HG02981 (cell line): Measurements from ENCODE around the gene TBC1D22A.

Source experiments
- ATAC-seq: cut with Tn5 transposase; IDR thresholded peaks from one replicate; pipeline ENCODE4 v1.9.1; 2021; ENCODE audit warnings: mild to moderate bottlenecking, moderate library complexity; ENCODE audit not compliant: unreplicated experiment

Gene TBC1D22A

DNA sequence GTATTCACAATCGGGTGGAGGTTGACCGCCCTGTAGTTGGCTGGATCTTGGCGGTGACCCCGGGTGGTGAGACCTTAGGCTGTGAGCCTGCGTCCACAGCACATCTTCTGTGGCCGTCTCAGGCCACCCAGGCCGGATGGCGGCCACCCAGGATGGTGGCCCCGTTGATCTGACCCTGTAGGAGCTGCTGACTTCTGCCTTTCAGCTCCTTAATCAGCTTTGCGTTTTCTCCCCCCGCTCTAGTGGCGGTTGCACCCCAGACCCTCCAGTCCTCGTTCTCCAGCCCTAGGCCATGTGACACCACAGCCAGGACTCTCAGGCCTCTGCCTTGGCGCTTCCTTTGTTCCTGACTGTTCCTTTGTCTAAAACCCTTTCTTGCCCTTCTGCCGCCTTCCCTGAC, 244.0 kb downstream of the TBC1D22A start:
- ATAC-seq: no peak

DNA sequence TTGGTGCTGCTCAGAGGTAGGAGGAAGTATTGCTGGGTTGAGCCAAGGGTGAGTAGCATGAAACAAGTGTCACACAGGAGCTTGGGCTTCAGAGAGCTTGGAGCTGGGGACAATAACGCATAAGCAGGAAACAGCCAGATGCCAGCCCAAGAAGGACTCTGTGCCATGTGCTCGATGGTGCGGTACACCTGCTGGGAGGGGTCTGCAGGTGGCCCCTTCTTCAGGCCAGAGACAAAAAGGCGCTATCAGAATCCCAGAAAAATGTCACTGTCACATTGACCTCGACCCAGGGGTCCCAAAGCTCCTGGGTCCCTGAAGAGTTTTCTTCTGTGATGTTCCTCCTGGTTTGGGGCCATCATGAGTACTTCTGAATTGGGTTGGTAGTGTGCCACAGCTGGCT, 244.4 kb downstream of the TBC1D22A start:
- no peak for ATAC-seq

DNA sequence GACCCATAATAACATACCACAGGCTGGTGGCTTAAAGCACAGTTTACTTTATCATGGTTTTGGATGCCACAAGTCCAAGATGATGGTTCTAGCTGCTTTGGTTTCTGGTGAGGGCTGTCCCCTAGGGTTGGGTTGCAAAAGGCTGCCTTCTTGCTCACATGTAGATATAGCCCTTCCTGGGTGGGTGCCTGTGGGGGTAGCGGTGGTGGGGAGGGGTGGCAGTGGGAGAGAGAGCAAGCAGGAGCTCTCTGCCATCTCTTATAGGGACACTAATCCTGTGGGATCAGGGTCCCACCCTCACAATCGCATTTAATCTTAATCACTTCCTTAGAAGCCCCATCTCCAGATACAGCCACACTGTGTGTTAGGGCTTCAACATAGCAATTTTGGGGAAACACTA, 245.0 kb downstream of the TBC1D22A start:
- no peak for ATAC-seq

DNA sequence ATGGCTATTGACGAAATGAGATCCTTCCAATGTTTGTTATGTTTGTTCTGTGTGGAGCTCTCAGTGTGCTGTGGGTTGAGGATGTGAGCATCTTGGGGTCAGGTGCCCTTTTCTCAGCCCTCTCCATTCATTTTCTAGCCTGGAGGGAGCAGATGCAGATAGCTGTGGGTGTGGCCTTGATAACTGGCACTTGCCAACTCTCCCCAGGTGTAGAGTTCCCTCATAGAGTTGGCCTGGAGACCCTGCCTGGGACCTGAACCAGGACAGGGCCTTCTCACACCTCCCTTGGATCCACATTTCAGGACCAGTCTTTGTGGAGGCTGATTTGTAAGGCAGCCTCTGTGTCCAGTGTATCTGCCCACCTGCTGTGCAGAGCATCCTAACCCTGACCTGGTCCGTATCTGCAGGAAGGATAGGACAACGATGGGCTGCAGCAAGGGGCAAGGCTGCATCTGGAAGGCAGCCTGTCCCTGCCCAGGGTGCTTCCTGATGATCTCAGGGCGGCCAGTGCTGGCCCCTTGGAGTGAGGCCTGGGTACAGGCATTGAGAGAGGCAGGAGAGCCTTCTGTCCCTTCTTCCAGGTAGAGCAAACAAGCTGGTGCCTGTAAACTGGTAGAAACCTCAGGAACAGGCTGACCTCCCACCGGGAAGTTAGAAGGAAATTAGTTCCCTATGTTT, 245.9 kb downstream of the TBC1D22A start:
- ATAC-seq: no peak

DNA sequence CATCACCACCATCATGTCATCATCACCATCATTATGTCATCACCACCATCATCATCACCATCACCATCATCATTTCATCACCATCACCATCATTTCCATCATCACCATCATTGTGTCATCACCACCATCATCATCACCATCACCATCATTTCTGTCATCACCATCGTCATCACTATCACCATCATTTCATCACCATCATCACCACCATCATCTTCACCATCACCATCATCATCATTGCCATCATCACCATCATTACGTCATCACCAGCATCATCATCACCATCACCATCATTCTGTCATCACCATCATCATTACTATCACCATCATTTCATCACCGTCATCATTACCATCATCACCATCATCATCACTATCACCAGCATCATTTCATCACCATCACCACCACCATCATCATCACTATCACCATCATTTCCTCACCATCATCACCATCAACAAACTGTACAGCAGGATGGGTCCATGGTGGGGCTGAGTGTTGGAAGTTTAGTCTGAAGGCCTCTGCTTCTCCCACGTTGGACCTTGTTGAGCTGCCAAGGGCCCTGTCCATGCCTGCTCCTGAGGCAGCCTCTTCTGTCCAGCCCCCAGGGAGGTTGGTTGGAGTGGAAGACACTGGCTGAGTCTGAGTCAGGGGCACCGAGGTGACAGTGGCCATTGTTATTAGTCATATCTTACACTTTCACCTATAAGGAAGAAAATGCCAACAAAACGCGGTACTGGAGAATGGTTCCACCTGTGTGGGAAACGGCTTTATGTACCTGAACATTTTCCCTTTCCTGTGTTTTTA, 247.1 kb downstream of the TBC1D22A start:
- ATAC-seq: no peak

DNA sequence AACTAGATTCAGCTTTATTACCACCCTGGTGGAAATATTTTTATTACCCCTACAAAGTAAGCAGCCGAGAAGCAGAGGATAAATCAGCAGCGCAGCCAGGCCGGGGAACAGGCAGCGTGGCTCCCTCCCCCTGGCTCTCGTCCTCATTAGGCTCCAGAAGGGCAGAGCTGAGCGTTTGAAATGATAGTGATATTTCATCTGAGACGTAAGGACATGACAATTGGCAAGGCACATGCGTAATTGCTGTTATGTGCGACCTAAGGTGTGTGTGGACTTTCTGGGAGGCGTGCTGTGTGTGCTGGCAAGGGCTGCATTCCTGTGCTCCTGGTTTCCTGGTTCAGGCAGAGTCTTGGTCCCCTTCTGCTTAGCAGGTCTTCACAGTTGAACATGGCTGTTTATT, 247.8 kb downstream of the TBC1D22A start:
- no peak for ATAC-seq

DNA sequence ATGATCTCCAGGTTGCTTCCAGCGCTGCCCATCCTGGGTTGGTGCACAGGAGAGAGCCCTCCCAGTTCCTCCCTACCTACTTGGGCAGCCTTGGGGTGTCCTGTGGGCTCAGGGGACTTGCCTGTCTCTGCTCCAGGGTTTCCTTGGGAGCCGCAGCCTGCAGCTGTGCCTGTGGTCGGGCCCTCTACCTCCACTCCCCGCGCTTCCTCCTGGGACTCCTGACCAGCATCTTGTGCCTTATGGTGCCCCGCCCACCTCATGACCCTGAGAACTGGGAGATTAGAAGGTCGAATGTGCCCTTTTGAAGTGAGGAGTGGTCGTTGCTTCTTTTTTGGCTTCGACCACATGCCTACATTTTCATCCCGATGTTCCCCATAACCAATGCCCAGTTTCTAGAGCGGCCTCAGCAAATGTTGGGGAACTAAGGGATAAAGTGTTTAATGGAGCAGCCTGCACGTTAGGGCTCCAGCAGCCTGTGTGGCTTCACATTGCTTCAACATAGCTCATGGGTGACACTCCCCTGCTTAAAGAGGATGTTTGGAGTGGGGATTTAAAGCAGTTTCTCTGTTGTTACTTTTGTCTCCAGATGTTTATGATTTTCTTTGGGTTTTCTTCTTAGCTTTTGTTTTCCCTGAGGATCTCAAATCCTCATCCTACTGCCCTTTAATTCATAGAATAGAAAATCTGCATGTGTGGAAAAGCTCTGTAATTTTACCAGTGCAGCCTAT, 248.8 kb downstream of the TBC1D22A start:
- no peak for ATAC-seq

DNA sequence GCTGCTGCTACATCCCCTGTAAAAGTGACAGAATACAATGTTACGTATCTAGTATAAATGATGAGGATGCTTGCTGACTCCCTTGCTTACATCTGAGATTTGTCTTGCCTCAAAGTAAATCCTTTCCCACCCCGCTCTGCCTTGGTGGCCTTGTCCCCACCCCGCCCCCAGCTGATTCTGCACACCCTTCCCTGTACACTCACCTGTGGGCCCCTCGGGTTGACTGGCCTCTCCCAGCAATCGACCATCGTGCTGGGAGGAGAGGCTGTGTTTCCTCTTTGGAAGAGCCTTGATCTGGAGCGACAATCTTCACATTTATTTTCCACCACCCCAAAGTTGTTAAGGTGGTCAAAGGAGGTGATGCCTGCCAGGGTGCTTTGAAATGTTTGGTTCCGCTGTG, 249.4 kb downstream of the TBC1D22A start:
- no peak for ATAC-seq

DNA sequence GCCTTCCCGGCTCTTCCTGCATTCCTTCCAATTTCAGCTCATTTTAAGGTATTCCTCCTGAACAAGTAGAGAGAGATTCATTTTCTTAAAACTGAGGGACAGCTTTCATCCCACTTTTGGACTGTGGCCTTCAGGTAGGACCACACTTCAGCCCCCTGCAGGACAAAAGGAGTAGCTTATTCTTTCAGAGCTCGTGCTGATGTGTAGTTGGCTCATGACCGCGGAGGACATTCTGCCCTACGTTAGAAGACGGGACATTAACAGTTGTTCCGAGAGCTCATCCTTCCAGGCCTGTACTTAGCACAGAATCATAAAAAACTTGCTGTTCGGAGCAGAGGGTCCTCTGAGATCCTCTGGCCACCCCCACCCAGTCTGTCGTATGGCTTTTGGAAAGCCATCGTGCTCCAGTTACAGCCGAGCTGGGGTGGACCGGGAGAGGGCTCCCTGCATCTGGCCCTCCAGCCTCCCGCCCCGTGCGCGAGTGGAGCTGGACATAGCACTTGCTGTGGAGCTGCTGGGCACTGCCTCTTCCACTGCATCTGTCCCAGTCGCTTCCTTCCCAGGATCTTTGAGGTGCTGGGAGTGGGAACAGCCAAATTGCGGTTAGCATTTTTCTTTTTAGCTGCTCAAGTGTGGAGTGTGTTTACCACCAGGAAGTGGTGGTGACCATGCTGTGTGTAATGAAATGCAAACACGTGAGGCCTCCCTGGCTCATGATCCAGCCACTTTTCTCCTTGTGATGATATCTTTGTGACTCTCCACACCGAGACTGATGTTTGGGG, 250.3 kb downstream of the TBC1D22A start:
- no peak for ATAC-seq

DNA sequence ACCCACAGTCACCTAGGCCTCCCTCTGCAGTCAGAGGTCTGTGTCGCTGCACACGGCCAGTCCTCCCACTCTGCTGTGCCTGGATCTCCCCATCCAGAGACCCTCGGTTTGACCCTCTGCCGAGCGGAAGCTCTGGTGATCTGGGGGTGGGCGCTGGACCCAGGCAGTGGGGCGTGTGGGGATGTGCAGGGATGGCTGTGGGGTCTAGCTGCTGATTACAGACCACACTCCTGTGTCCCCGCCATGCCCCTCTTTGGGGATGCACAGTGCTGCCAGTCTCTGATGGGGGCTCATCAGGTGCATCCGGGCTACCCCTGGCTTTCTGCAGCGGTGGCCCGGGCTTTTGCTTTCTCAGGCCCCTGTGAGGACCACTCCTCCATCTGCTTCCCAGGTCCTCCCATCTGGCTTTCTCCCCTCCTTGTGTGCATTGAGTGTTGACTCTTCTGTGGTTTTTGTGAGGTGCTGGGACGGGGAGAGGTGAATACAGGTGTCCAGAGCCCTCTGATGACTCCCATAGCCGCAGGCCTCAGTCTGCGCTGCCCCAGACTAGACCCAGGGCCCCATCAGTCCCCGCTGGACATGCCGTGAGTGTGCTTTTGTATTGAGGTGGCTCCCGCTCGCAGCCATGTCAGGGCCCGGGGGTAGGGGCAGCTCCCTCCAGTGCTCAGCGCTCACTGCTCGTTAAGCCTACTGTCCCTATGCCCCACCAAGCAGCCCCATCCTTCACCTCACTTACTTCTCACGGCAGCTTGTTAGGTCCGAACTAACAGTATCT, 251.6 kb downstream of the TBC1D22A start:
- no peak for ATAC-seq

DNA sequence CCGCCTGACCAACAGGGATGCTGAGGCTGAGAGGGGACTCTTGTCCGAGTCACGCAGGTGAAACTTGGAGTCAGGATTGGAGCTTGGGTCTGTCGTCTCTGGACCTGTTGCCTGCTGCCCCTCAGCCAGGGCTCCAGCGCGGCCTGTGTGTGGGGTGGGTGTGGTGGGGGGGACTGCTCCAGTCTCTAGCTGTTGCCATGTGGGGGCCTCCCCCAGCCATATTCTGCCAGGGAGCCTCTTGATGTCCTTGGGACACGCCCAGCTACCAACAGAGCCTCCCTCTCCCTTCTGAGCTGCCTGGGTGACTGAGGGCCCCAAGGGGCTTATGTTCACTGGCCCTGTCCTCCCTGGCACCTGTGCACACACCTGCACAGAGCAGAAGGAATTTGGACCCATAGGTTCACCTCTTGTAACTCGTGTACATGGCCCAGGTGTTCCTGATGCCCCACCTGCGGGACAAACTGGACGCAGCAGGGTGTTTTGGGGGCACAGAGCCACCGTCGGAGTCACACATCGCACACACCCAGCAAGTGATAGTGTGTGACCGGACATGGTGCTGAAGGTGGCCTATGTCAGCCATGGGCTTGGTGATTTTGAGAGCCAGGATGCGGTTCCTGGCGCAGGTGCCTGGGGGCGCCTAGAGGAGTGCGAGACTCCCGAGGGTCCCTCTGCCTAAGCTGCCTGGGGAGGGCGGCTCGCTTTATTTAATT, 252.3 kb downstream of the TBC1D22A start:
- no peak for ATAC-seq

DNA sequence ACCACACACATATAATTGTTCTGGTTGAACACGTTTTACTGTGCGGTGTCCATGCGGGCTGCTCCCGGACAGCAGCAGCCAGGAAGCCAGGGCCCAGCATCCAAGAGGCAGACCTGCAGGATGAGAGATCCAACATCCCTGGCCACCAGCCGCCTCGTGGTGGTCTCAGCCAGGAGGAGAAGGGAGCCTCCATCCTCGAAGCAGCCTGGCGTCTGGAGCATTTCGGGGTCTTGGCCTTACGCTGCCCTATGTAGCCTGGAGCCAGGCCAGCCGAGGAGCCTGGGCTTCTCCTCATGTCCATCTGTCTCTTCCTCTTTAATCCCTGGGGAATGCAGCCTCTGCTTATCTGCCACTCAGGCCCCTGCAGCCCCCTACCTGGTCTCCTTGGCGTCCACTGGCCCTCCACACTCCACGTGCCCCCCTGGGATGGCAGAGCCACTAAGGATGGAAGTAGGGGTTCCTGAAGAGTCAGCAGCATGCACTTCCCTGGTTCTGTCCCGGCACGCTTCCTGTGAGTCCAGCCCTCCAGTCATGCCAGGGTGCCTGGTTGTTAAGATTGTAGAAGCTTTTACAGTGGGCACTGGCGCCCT, 253.2 kb downstream of the TBC1D22A start:
- no peak for ATAC-seq

DNA sequence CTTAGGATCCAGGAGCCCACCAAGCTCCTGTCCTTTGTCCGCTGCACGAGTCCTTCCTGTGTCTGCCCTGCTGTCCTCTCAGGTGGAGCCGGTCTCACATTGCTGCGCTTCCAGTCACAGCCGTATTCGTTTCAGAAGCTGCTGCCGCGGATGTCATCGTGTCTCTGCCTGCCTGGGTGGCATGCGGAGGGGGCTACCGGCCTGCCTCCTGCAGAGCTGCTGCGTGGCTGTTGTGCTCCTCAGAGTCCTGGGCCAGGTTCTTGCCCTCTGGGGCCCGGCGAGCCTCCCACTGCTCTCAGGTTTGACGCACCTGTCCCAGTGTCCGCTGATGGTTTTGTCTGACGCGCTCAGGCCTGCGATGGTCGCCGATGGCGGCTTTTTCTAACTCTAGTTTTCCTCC, 254.2 kb downstream of the TBC1D22A start:
- ATAC-seq: no peak

DNA sequence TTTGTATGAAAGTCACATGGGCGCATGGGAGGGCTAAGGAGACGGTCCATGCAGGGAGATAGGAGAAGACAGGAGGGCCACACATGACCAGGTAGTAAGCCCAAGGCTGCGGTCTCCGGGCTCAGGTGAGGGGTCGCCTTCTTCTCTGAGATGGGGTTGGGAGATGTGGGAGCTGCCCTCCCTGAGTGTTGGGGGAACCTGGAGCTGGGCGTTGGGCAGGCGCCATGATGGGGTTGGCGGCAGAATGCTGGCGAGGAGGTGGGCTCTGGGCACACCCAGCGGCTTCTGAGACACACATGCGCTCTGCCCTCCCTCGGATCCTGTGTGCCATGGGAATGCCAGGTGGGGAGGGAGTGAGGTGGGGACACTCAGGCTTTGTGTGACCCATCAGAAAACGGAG, 254.8 kb downstream of the TBC1D22A start:
- no peak for ATAC-seq

DNA sequence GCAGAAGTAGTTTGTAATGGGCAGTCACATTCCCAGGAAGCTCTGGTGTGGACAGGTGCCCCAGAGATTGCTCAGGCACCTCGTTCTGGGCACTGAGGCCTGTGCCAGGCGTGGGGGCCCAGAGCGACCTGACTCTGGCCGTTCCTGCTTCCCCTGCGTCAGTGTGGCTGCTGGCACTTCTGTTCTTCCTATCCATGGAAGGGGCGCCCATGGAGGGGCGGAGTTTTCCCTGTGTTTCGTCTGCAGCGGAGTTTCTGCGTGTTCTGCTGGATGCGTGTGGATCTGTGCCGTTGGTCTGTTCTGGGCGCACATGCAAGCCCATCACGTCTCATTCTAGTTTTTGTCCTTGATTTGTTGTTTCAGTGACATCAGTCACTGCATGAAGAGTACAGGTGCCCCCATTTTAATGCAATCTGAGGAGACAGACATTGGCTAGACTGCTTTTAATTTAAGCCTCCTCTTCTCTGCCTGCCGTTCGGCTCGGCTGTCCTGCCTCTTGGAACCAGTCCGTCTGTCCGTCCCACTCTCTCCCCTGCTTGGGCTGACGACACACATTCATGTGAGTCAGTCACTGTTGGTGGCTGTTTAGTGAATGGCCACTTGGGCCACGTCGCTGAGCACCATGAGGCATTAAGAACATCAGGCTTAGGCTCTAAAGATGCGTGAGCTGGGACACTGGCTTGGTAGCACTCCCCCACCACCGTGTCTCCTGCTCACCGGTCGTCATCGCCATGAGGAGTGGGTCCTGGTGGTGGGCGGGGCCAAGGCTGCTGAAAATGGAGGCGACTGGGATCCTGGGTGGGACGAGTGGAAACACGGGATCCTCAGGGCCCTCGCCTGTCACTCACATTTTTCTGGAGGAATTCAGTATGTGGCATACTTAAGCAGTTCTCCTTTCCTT, 255.8 kb downstream of the TBC1D22A start:
- ATAC-seq: no peak

DNA sequence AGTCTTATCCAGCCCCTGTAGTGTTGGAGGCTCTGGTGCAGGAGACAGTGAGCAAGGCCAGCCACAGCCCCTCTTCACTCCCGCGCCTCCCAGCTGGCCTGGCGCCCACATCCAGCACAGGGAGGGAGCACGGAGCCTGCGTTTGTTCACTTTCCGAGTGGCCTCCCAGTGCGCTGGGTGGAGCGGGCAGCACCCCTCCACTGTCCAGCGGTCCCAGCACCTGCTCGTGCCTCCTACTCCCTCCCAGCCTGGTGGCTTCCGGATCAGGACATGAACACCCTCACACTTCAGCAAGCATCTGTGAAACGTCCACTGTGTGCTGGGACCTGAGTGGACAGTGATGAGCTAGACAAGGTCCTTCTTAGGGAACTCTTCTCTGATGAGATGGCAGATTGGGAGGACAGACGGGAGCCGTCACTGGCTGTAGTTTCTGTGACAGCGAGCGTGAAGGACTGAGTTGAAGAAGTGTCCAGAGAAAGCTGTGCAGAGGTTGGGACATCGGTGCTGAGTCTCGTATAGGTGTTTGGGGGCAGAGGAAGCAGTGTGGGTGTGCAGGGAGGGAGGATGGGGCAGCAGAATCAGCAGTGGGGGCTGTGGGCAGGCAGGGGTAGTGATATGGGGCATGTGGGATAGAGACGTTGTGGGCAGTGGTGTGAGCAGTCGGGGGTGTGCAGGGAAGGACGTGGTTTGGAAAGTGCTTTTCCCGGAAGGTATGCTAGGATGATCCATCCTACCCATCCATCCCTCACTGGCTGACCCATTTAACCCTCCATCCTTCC, 256.8 kb downstream of the TBC1D22A start:
- no peak for ATAC-seq

DNA sequence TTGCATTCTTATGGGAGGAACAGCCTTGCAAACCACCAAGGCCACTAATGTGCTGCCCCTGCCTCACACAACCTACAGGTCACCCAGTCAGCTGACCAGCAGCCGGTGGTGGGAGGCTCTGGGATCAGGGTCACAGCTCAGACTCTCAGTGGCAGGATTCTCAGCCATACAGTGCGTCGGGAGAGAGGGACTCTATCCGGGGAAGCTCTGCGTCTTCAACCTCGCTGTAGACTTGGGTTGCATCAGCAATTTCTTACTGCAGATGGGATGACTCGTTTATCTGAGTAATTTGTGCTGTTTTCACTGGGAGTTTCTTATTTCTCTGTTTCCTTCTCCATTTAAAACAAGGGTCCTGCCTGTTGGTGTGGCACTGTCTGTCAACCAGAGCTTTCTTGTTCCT, 257.7 kb downstream of the TBC1D22A start:
- no peak for ATAC-seq
